Naive thymus-derived CD8-positive, alpha-beta T cell (primary cell): ENCODE results near the gene DNAJC4. TPM values are rescaled to one million over a fixed set of nuclear protein-coding genes. Genes with fewer than 3 reads are reported as not detected.

ENCODE experiments used
- ATAC-seq, 2 donors: fragments of 150-1000 bp; cut with Tn5 transposase in 1 of 2; sonication (Bioruptor Pico), chemical (Tn5 transposase) in 1 of 2; 1 replicate in 1 of 2; 2 replicates in 1 of 2; pipeline ENCODE4 v1.10.0; 2021; ENCODE audit warnings: mild to moderate bottlenecking in 2 of 2, moderate library complexity in 2 of 2
- POLR2A ChIA-PET: fragments of 350-600 bp; sonication (Branson Sonifier 250); formaldehyde crosslinking; loops from one replicate; lab custom pipeline; 2021; ENCODE audit warnings: antibody characterized with exemption; lab: Charles Lee
- DNase-seq, 10 donors: peaks; one replicate each; pipeline versions ENCODE4 v3.0.0 to v3.0.0-alpha.2; 2020 to 2022
- H3K27ac Mint-ChIP-seq, 10 donors: one replicate each; pipeline ENCODE4 v1.8.0; 2020 to 2022; ENCODE audit warnings: mild to moderate bottlenecking in 10 of 10, mixed read lengths in 10 of 10, moderate library complexity in 4 of 10, inconsistent platforms in 1 of 10
- H3K27me3 Mint-ChIP-seq, 5 donors: one replicate each; pipeline ENCODE4 v1.8.0; 2021 to 2022; ENCODE audit warnings: mixed read lengths in 5 of 5
- H3K36me3 Mint-ChIP-seq, 3 donors: one replicate each; pipeline ENCODE4 v1.8.0; 2020 to 2022; ENCODE audit warnings: mixed read lengths in 3 of 3, mild to moderate bottlenecking in 2 of 3, inconsistent platforms in 1 of 3
- H3K4me1 Mint-ChIP-seq, 4 donors: one replicate each; pipeline ENCODE4 v1.8.0; 2021 to 2022; ENCODE audit warnings: mixed read lengths in 4 of 4
- H3K4me3 Mint-ChIP-seq, 10 donors: one replicate each; pipeline ENCODE4 v1.8.0; 2020 to 2022; ENCODE audit warnings: mild to moderate bottlenecking in 10 of 10, mixed read lengths in 10 of 10, moderate library complexity in 6 of 10, inconsistent platforms in 1 of 10
- H3K9me3 Mint-ChIP-seq, 9 donors: one replicate each; pipeline ENCODE4 v1.8.0; 2020 to 2022; ENCODE audit warnings: mixed read lengths in 9 of 9, mild to moderate bottlenecking in 3 of 9, inconsistent platforms in 1 of 9, moderate library complexity in 1 of 9
- polyA plus RNA-seq, 3 donors: library from polyadenylated mRNA; unstranded; fragments of 300-500 nt; fragmentation: Illumina TruSeq; gene quantifications; one replicate each; pipeline ENCODE4 v1.2.3, GENCODE V29; 2021
- total RNA-seq, 8 experiments: library from RNA in 2 of 8; stranded (reverse) in 2 of 8; gene quantifications; one replicate each; pipeline ENCODE4 v1.2.3 and lab custom pipeline; 2021 to 2026

Gene DNAJC4
- total and polyA plus RNA-seq, 5 experiments from 2014 or later, result 21.5 to 56.2 (median 33.2) TPM

GRCh38 chr11:64231546-64231945 lies 1.2 kb downstream of the DNAJC4 start:
- Mint-ChIP-seq H3K4me1 (peaks cover 18 to 69% (median 63%) of the 10 kb centered on the region in 4 donors), H3K27me3 (no peaks in the 10 kb centered on the region), H3K27ac (peak overlapping the region in 9 of 10 donors; percentile 48 to 86 (median 74)), H3K9me3 (no peaks in the 10 kb centered on the region), H3K4me3 (peak overlapping the region; percentile 36 to 99 (median 88)), H3K36me3 (no peaks in the 10 kb centered on the region)
- POLR2A ChIA-PET, result interaction anchor here (0.7 to 16.0 kb wide), 7 partner anchors 9 to 234 kb away, joined by 4 to 290 read pairs (median 5); partner anchors contain the start of genes FERMT3, FKBP2, PPP1R14B and TRMT112
- DNase-seq (no peak), ATAC-seq (no peak)

DNA sequence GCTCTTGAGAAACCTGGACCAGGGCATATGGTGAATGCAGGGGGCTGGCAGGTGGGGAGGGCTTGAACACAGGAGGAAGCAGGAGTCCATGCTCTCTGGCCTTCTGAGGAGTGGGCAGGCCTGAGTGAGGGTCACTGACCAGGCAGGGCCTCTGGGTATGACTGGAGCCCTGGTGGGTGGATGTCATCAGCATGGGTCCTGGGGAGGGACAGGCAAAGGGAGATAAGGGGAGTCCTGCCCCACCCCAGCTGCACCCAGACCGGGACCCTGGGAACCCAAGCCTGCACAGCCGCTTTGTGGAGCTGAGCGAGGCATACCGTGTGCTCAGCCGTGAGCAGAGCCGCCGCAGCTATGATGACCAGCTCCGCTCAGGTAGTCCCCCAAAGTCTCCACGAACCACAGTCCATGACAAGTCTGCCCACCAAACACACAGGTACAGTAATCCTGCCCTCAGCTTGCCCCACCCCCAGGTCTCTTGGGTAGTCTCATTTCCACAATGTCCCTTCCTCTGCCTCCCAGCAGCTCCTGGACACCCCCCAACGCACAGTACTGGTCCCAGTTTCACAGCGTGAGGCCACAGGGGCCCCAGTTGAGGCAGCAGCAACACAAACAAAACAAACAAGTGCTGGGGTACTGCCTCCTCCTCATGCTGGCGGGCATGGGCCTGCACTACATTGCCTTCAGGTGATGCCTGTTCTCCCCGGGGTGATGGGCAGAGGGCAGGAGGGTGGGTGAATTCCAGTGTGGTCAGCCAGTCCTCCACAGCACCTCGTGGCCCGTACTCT lies 2.0 kb downstream of the DNAJC4 start:
- POLR2A ChIA-PET, result interaction anchor here (0.5 to 16.0 kb wide), 10 partner anchors 9 to 1391 kb away, joined by 3 to 290 read pairs (median 4); partner anchors contain the start of genes FERMT3, FKBP2, PPP1R14B and STIP1
- Mint-ChIP-seq H3K4me1 (peaks cover 17 to 64% (median 56%) of the 10 kb centered on the region in 4 donors), H3K27ac (peak overlapping the region; percentile 53 to 86 (median 72)), H3K4me3 (peak overlapping the region; percentile 65 to 95 (median 86)), H3K36me3 (peaks cover 0 to 4% (median 0%) of the 10 kb centered on the region in 3 donors), H3K9me3 (no peaks in the 10 kb centered on the region), H3K27me3 (no peaks in the 10 kb centered on the region)
- ATAC-seq (no peak), DNase-seq (no peak)

- H3K27me3 Mint-ChIP-seq, result no peaks in the 10 kb centered on the region
- no peaks in the 10 kb centered on the region for H3K9me3 Mint-ChIP-seq
- peak overlapping the region; percentile 47 to 95 (median 78) for H3K4me3 Mint-ChIP-seq
- POLR2A ChIA-PET, result interaction anchor here (0.5 to 16.0 kb wide), 8 partner anchors 11 to 1392 kb away, joined by 3 to 290 read pairs (median 4); partner anchors contain the start of genes FERMT3, FKBP2, PPP1R14B and STIP1
- H3K36me3 Mint-ChIP-seq, result peaks cover 0 to 8% (median 0%) of the 10 kb centered on the region in 3 donors
- H3K4me1 Mint-ChIP-seq, result peaks cover 15 to 60% (median 50%) of the 10 kb centered on the region in 4 donors
- H3K27ac Mint-ChIP-seq, result peak overlapping the region in 8 of 10 donors; percentile 66 to 86 (median 80)
- ATAC-seq (no peak), DNase-seq (no peak)
Measured at GRCh38 chr11:64232967-64233315, 2.6 kb downstream of the DNAJC4 start.

DNA sequence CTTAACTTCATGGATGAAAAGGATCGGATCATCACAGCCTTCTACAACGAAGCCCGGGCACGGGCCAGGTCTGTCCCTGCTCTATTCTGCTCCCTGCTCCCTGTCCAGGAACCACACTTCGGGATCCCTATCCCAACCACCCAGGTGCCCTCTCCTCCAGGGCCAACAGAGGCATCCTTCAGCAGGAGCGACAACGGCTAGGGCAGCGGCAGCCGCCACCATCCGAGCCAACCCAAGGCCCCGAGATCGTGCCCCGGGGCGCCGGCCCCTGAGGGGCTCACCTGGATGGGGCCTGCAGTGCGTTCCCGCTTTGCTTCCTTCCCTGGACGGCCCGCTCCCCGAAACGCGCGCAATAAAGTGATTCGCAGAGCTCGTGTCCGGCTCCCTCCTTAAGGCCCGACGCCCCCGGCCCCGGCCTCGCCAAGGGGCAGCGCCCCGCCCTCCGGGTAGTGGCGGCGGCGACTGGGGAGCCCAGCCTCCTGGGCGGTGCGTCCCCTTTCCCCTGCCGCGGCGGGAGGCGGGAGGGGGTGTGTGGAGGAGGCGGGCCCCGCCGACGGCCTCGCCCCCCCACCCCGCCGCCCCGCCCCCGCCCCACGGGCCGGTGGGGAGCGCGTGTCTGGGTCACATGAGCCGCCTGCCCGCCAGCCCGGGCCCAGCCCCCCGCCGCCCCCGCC lies 3.7 kb downstream of the DNAJC4 start, which contains the start of gene VEGFB:
Gene VEGFB (plus strand): TSS at position 672 of the 674 bp plus-strand sequence. CDS start 250 bp downstream, outside the sequence.
- H3K4me3 Mint-ChIP-seq, result peak within 1 kb of the TSS; percentile 79 to 95 (median 86)
- ATAC-seq, result peak; percentile 50 to 51

GRCh38 chr11:64234647-64235379 lies 4.5 kb downstream of the DNAJC4 start:
- POLR2A ChIA-PET, result interaction anchor here (1.0 to 16.0 kb wide), 5 partner anchors 8 to 70 kb away, joined by 3 to 290 read pairs (median 11); partner anchors contain the start of genes FERMT3, FKBP2, NUDT22 and PPP1R14B
- H3K9me3 Mint-ChIP-seq, result no peaks in the 10 kb centered on the region
- peaks cover 0 to 13% (median 0%) of the 10 kb centered on the region in 3 donors for H3K36me3 Mint-ChIP-seq
- peak in 9 of 10 donors; percentile 36 to 77 (median 63) for DNase-seq
- H3K27me3 Mint-ChIP-seq, result no peaks in the 10 kb centered on the region
- peak; percentile 64 to 72 for ATAC-seq
- H3K4me1 Mint-ChIP-seq, result peaks cover 12 to 49% (median 42%) of the 10 kb centered on the region in 4 donors
- H3K27ac Mint-ChIP-seq, result peak overlapping the region in 9 of 10 donors; percentile 45 to 92 (median 86)
- H3K4me3 Mint-ChIP-seq, result peak overlapping the region; percentile 78 to 89 (median 82)

More for the DNA sequence above, 3.7 kb downstream of the DNAJC4 start, which contains the start of gene VEGFB:
- DNase-seq, result peak; percentile 42 to 84 (median 62)
- POLR2A ChIA-PET, result interaction anchor here (0.5 to 16.0 kb wide), 5 partner anchors 10 to 70 kb away, joined by 3 to 290 read pairs (median 9); partner anchors contain the start of genes FERMT3, FKBP2 and PPP1R14B
- Mint-ChIP-seq H3K27me3 (no peaks in the 10 kb centered on the region), H3K36me3 (peaks cover 0 to 13% (median 0%) of the 10 kb centered on the region in 3 donors), H3K9me3 (no peaks in the 10 kb centered on the region), H3K4me1 (peaks cover 15 to 54% (median 48%) of the 10 kb centered on the region in 4 donors), H3K27ac (peak within 1 kb of the TSS; percentile 45 to 92 (median 86))

DNA sequence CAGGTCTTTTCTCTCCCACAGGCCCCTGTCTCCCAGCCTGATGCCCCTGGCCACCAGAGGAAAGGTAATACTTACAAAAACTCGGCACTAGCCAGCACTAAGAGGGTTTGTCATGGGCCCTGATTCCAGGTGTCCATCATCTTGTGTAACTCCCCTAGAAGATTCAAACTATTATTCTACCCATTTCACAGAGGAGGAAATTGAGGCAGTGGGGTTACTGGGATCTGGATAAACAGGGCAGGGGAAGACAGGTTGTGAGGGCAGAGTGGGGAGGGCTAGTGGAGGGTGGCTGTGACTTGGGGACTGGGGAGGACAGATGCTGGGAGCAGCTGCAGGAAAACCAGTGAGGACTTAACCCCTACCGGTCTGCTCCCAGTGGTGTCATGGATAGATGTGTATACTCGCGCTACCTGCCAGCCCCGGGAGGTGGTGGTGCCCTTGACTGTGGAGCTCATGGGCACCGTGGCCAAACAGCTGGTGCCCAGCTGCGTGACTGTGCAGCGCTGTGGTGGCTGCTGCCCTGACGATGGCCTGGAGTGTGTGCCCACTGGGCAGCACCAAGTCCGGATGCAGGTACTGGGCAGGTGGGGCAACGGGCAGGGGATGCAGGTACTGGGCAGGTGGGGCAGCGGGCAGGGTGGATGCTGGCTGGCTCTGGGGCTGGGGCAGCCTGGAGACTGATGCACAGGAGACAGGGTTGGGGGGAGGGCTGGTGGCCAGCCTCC lies 5.3 kb downstream of the DNAJC4 start:
- Mint-ChIP-seq H3K4me1 (peaks cover 13 to 51% (median 47%) of the 10 kb centered on the region in 4 donors), H3K27me3 (no peaks in the 10 kb centered on the region), H3K27ac (peak overlapping the region in 9 of 10 donors; percentile 45 to 92 (median 86)), H3K4me3 (peak overlapping the region; percentile 78 to 89 (median 82)), H3K36me3 (peaks cover 0 to 13% (median 0%) of the 10 kb centered on the region in 3 donors), H3K9me3 (no peaks in the 10 kb centered on the region)
- ATAC-seq, result no peak
- POLR2A ChIA-PET, result interaction anchor here (0.7 to 16.0 kb wide), 6 partner anchors 9 to 1571 kb away, joined by 3 to 290 read pairs (median 8); partner anchors contain the start of genes C11orf98, CSKMT, FERMT3 and FKBP2
- DNase-seq, result no peak

DNA sequence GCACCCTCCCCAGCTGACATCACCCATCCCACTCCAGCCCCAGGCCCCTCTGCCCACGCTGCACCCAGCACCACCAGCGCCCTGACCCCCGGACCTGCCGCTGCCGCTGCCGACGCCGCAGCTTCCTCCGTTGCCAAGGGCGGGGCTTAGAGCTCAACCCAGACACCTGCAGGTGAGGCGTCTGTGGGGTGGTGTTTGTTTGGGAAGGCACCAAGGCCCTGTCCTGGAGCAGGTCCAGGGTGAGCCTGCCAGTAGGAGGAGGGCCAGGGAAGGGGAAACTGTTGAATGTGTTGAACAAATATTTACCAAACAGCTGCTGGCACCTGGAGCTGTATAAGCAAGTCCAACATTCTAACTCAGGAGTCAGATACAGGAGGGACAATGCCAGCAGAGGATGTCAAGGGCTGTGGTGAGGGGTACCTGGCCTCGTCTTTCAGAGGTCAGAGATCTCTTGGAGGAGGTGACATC lies 7.2 kb downstream of the DNAJC4 start:
- H3K36me3 Mint-ChIP-seq, result peaks cover 0 to 13% (median 0%) of the 10 kb centered on the region in 3 donors
- peak overlapping the region in 6 of 10 donors; percentile 13 to 74 (median 61) for H3K27ac Mint-ChIP-seq
- no peak for ATAC-seq
- H3K9me3 Mint-ChIP-seq, result no peaks in the 10 kb centered on the region
- no peak for DNase-seq
- H3K4me1 Mint-ChIP-seq, result peaks cover 10 to 44% (median 43%) of the 10 kb centered on the region in 4 donors
- POLR2A ChIA-PET, result interaction anchor here (0.6 to 16.0 kb wide), 5 partner anchors 11 to 80 kb away, joined by 3 to 290 read pairs (median 4); partner anchors contain the start of genes FERMT3, NUDT22, TRMT112 and TRPT1
- H3K4me3 Mint-ChIP-seq, result peak overlapping the region in 2 of 10 donors; percentile 30 to 72
- H3K27me3 Mint-ChIP-seq, result no peaks in the 10 kb centered on the region

GRCh38 chr11:64238076-64238475 lies 7.7 kb downstream of the DNAJC4 start:
- POLR2A ChIA-PET, result interaction anchor here (1.1 to 1.8 kb wide), 3 partner anchors 12 to 79 kb away, joined by 3 to 4 read pairs (median 3); partner anchors contain the start of genes NUDT22, TRMT112 and TRPT1
- ATAC-seq (no peak), DNase-seq (no peak)
- no peaks in the 10 kb centered on the region for H3K27me3 Mint-ChIP-seq
- H3K36me3 Mint-ChIP-seq, result peaks cover 0 to 13% (median 0%) of the 10 kb centered on the region in 3 donors
- peaks cover 11 to 43% (median 41%) of the 10 kb centered on the region in 4 donors for H3K4me1 Mint-ChIP-seq
- no peaks in the 10 kb centered on the region for H3K9me3 Mint-ChIP-seq
- H3K27ac Mint-ChIP-seq, result peak overlapping the region in 8 of 10 donors; percentile 29 to 92 (median 68)
- peak overlapping the region in 3 of 10 donors; percentile 7 to 57 (median 34) for H3K4me3 Mint-ChIP-seq

- ATAC-seq (no peak), DNase-seq (no peak)
- H3K27me3 Mint-ChIP-seq, result no peaks in the 10 kb centered on the region
- no peaks in the 10 kb centered on the region for H3K9me3 Mint-ChIP-seq
- peak overlapping the region in 6 of 10 donors; percentile 4 to 72 (median 13) for H3K4me3 Mint-ChIP-seq
- peak overlapping the region in 9 of 10 donors; percentile 13 to 100 (median 83) for H3K27ac Mint-ChIP-seq
- POLR2A ChIA-PET, result interaction anchor here (1.1 to 13.8 kb wide), 2 partner anchors 33 to 66 kb away, joined by 3 to 176 read pairs; partner anchors contain the start of gene FERMT3
- peaks cover 13 to 44% (median 41%) of the 10 kb centered on the region in 4 donors for H3K4me1 Mint-ChIP-seq
- H3K36me3 Mint-ChIP-seq, result peaks cover 0 to 15% (median 0%) of the 10 kb centered on the region in 3 donors
Measured at GRCh38 chr11:64238999-64239398, 8.7 kb downstream of the DNAJC4 start.

- ATAC-seq (no peak), DNase-seq (no peak)
- Mint-ChIP-seq H3K36me3 (peaks cover 0 to 15% (median 0%) of the 10 kb centered on the region in 3 donors), H3K9me3 (no peaks in the 10 kb centered on the region), H3K27me3 (no peaks in the 10 kb centered on the region), H3K4me3 (peak overlapping the region; percentile 86 to 96 (median 93)), H3K4me1 (peaks cover 13 to 48% (median 40%) of the 10 kb centered on the region in 4 donors), H3K27ac (peak overlapping the region; percentile 96 to 100 (median 99))
- POLR2A ChIA-PET, result interaction anchor here (1.0 to 13.8 kb wide), 5 partner anchors 14 to 1422 kb away, joined by 3 to 176 read pairs (median 69); partner anchors contain the start of genes FERMT3, NUDT22, STIP1 and TRPT1
Measured at GRCh38 chr11:64239662-64240434, 9.5 kb downstream of the DNAJC4 start.
